Fibroblast of skin of left quadriceps (primary cell): Measurements from ENCODE around the gene ATP6V1B1.

Experiments
- DNase-seq, 2 experiments: peaks; one replicate each; pipeline ENCODE4 v3.0.0-alpha.2; 2013; ENCODE audit warnings: low read depth in 2 of 2

ATP6V1B1 gene

GRCh38 chr2:70927138-70927537 lies 8.6 kb upstream of the ATP6V1B1 start:
- DNase-seq, result no peak

- DNase-seq, result no peak
Measured at GRCh38 chr2:70927641-70928040, 8.1 kb upstream of the ATP6V1B1 start.

- DNase-seq, result no peak
Measured at GRCh38 chr2:70928366-70928765, 7.3 kb upstream of the ATP6V1B1 start.

- DNase-seq, result no peak
Measured at GRCh38 chr2:70930371-70931329, 5.0 kb upstream of the ATP6V1B1 start.

GRCh38 chr2:70931376-70932000 lies 4.2 kb upstream of the ATP6V1B1 start:
- no peak for DNase-seq

GRCh38 chr2:70932631-70933230 lies 3.0 kb upstream of the ATP6V1B1 start:
- DNase-seq, result no peak

- no peak for DNase-seq
Measured at GRCh38 chr2:70934981-70935380, 719 bp upstream of the ATP6V1B1 start.

GRCh38 chr2:70936165-70936978 lies 672 bp downstream of the ATP6V1B1 start:
- DNase-seq, result no peak

- no peak for DNase-seq
Measured at GRCh38 chr2:70936979-70937811, 1.5 kb downstream of the ATP6V1B1 start.

GRCh38 chr2:70937866-70938585 lies 2.3 kb downstream of the ATP6V1B1 start:
- no peak for DNase-seq

GRCh38 chr2:70938586-70938950 lies 2.9 kb downstream of the ATP6V1B1 start:
- DNase-seq, result no peak

- no peak for DNase-seq
Measured at GRCh38 chr2:70939001-70939838, 3.5 kb downstream of the ATP6V1B1 start.

- no peak for DNase-seq
Measured at GRCh38 chr2:70939839-70940580, 4.3 kb downstream of the ATP6V1B1 start.

- DNase-seq, result no peak
Measured at GRCh38 chr2:70941186-70941585, 5.5 kb downstream of the ATP6V1B1 start.

- DNase-seq, result no peak
Measured at GRCh38 chr2:70941701-70942100, 6.0 kb downstream of the ATP6V1B1 start.

- no peak for DNase-seq
Measured at GRCh38 chr2:70942396-70943204, 6.9 kb downstream of the ATP6V1B1 start.

- DNase-seq, result no peak
Measured at GRCh38 chr2:70943205-70943871, 7.6 kb downstream of the ATP6V1B1 start.
